Neural progenitor cell (in vitro differentiated cells): ENCODE data around the gene GRB7.

Source experiments
- CTCF ChIP-seq: fragments of 200-600 bp; sonication (generic); IDR thresholded peaks from 2 replicates; pipeline ENCODE4 v1.5.1; 2017; ENCODE audit warnings: antibody characterized with exemption, mild to moderate bottlenecking
- EZH2 ChIP-seq: fragments of 200-600 bp; sonication (generic); IDR thresholded peaks from 2 replicates; pipeline ENCODE4 v1.6.1; 2017; ENCODE audit warnings: antibody characterized with exemption, mild to moderate bottlenecking, moderate library complexity
- EZH2phosphoT487 ChIP-seq: fragments of 200-600 bp; sonication (generic); IDR thresholded peaks from 2 replicates; pipeline ENCODE4 v1.6.1; 2017; ENCODE audit warnings: antibody characterized with exemption

DNA sequence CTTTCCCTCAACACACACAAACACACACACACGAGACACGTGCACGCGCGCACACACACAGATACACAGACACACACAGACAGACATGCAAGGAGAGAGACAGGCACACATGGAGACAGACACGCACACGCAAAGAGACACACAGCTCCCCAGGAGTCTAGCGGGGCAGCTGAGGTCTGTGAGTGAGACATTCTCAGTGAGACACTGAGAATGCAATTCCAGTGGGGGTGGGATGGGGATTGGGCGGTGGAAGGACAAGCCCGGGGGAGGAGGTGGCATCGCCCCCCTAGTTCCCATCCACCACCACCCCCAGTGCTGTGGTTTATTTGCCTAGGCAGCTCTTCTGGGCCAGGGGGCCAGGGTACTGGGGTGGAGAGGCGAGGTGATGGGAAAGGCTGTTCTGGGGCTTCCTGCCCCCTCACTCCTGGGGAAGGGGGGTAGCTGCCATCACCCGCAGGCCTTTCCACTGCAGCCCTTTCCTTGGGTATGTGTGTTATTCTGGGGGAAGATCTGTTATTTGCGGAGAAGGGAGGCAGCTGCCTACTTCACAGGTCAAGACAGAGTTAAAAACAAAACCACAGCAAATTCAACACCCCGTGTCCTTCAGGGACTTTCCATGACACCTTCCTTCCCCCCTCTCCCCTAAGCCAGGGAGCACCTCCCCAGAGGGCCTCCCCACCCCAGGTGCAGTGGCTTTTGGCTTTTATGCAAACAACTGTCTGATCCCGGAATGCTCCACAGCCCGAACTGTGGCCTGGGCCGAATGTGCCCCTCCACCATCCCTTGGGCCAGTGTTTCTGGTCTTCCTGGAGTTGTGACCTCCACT is 18.0 kb downstream of the GRB7 start:
- TF ChIP-seq CTCF = no peak
- no peak for TF ChIP-seq EZH2phosphoT487
- no peak for TF ChIP-seq EZH2
